DND-41 (cell line): ENCODE results near the gene CTNNA3.

Experiments used
- ATAC-seq: fragments of 200-7000 bp; cut with Tn5 transposase; 3 replicates; pipeline ENCODE4 v1.9.1; 2021; ENCODE audit warnings: low read depth; ENCODE audit not compliant: insufficient read depth
- DNase-seq: peaks from one replicate; pipeline ENCODE4 v3.0.0-alpha.2; 2020
- H2AFZ ChIP-seq: 2 replicates; pipeline ENCODE4 v1.6.0; 2012; ENCODE audit warnings: low read depth, low read length
- H3K27ac ChIP-seq: 2 replicates; pipeline ENCODE4 v1.5.1; 2012; ENCODE audit warnings: low read length, inconsistent platforms
- H3K27me3 ChIP-seq: fragments of 200-600 bp; sonication (generic); 2 replicates; pipeline ENCODE4 v1.6.0; 2012; ENCODE audit warnings: low read length, mild to moderate bottlenecking, inconsistent platforms; ENCODE audit not compliant: insufficient read depth, poor library complexity
- H3K36me3 ChIP-seq: 2 replicates; pipeline ENCODE4 v1.5.1; 2012; ENCODE audit warnings: low read length, inconsistent platforms; ENCODE audit not compliant: insufficient read depth
- H3K4me1 ChIP-seq: 2 replicates; pipeline ENCODE4 v1.5.1; 2012; ENCODE audit warnings: mild to moderate bottlenecking, low read length; ENCODE audit not compliant: insufficient read depth
- H3K4me2 ChIP-seq: 2 replicates; pipeline ENCODE4 v1.6.0; 2012; ENCODE audit warnings: mild to moderate bottlenecking, moderate library complexity, low read length, inconsistent platforms; ENCODE audit not compliant: insufficient read depth
- H3K4me3 ChIP-seq, 2 experiments: fragments of 200-600 bp in 1 of 2; shearing (Covaris generic) in 1 of 2; 2 replicates each; pipeline ENCODE4 v1.5.1; 2012 to 2016; ENCODE audit warnings: inconsistent platforms in 2 of 2, low read length in 2 of 2, mild to moderate bottlenecking in 2 of 2, low read depth in 1 of 2, moderate library complexity in 1 of 2
- H3K79me2 ChIP-seq: 2 replicates; pipeline ENCODE4 v1.6.0; 2012; ENCODE audit warnings: low read length, inconsistent platforms; ENCODE audit not compliant: insufficient read depth
- H3K9ac ChIP-seq: 2 replicates; pipeline ENCODE4 v1.6.0; 2012; ENCODE audit warnings: low read depth, mild to moderate bottlenecking, inconsistent platforms, low read length, moderate library complexity
- H3K9me3 ChIP-seq: 2 replicates; pipeline ENCODE4 v1.5.1; 2012; ENCODE audit warnings: low read length, moderate library complexity, mild to moderate bottlenecking, inconsistent platforms; ENCODE audit not compliant: insufficient read depth, severe bottlenecking
- H4K20me1 ChIP-seq: 2 replicates; pipeline ENCODE4 v1.6.0; 2012; ENCODE audit warnings: low read length; ENCODE audit not compliant: insufficient read depth
- EZH2 ChIP-seq: IDR thresholded peaks from 3 replicates; pipeline ENCODE4 v1.6.1; 2012; ENCODE audit warnings: borderline replicate concordance, low read depth, mild to moderate bottlenecking, moderate library complexity, low read length, inconsistent platforms; ENCODE audit not compliant: severe bottlenecking
- TF ChIP-seq, protein P1 (sequence below): IDR thresholded peaks from 2 replicates; pipeline ENCODE4 v1.5.1; 2012; ENCODE audit warnings: borderline replicate concordance, low read length, moderate library complexity, mild to moderate bottlenecking; ENCODE audit not compliant: poor library complexity, severe bottlenecking; ENCODE audit errors: extremely low read depth

CTNNA3 gene

DNA sequence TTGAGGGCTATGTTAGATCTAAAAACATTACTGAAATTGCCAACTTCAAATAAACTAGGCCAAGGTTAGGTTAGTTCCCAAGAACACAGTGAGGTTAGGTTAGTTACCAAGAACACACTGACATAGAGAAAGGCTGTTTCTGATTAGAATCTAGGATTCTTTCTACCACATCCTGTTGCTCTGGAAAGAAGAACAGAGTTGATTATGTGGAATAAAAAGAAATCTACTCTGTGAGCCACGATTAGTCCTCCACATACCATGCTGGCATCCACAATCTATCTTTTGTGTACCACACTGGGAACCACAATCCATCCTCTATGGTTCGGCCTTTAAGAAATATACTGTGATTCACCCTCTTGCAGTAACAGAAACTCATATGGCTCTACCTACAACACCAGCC lies 678.8 kb downstream of the CTNNA3 start:
- Histone ChIP-seq H3K36me3 (no peaks in the 10 kb centered on the region), H2AFZ (no peak overlapping the region), H3K4me2 (no peak overlapping the region), H4K20me1 (no peaks in the 10 kb centered on the region), H3K4me3 (no peak overlapping the region), H3K9ac (no peak overlapping the region), H3K27ac (no peak overlapping the region), H3K9me3 (no peaks in the 10 kb centered on the region), H3K4me1 (no peaks in the 10 kb centered on the region), H3K79me2 (no peaks in the 10 kb centered on the region), H3K27me3 (no peaks in the 10 kb centered on the region)
- TF ChIP-seq, protein P1, sequence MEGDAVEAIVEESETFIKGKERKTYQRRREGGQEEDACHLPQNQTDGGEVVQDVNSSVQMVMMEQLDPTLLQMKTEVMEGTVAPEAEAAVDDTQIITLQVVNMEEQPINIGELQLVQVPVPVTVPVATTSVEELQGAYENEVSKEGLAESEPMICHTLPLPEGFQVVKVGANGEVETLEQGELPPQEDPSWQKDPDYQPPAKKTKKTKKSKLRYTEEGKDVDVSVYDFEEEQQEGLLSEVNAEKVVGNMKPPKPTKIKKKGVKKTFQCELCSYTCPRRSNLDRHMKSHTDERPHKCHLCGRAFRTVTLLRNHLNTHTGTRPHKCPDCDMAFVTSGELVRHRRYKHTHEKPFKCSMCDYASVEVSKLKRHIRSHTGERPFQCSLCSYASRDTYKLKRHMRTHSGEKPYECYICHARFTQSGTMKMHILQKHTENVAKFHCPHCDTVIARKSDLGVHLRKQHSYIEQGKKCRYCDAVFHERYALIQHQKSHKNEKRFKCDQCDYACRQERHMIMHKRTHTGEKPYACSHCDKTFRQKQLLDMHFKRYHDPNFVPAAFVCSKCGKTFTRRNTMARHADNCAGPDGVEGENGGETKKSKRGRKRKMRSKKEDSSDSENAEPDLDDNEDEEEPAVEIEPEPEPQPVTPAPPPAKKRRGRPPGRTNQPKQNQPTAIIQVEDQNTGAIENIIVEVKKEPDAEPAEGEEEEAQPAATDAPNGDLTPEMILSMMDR: no peak
- TF ChIP-seq EZH2: no peak
- DNase-seq (no peak), ATAC-seq (peak; percentile 62; the same call in 2 of the 3 replicates)

DNA sequence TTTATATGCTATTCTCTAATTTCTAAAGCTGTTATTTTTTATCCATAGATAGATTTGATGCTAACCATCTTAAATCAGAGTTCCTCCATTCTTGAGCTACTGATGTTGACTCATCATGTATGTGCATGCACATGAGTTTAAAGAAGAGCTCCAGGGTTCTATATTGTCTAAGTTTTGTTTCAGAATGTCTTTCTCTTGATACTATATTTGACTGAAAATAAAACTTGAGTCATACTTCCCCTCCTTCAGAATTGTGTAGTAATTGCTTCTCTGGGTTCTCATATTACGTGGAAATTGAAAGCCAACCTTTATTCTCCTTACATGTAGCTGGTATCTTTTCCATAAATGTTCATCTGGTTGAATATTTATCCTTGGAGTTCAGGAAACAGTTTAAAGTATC lies 680.8 kb downstream of the CTNNA3 start:
- no peak for DNase-seq
- H3K79me2 ChIP-seq: no peaks in the 10 kb centered on the region
- no peak for TF ChIP-seq EZH2
- no peak overlapping the region for H3K4me3 ChIP-seq
- no peaks in the 10 kb centered on the region for H4K20me1 ChIP-seq
- H3K36me3 ChIP-seq: no peaks in the 10 kb centered on the region
- H3K4me1 ChIP-seq: no peaks in the 10 kb centered on the region
- no peak overlapping the region for H2AFZ ChIP-seq
- H3K4me2 ChIP-seq: no peak overlapping the region
- no peak overlapping the region for H3K27ac ChIP-seq
- no peaks in the 10 kb centered on the region for H3K9me3 ChIP-seq
- no peaks in the 10 kb centered on the region for H3K27me3 ChIP-seq
- H3K9ac ChIP-seq: no peak overlapping the region
- ATAC-seq: no peak

DNA sequence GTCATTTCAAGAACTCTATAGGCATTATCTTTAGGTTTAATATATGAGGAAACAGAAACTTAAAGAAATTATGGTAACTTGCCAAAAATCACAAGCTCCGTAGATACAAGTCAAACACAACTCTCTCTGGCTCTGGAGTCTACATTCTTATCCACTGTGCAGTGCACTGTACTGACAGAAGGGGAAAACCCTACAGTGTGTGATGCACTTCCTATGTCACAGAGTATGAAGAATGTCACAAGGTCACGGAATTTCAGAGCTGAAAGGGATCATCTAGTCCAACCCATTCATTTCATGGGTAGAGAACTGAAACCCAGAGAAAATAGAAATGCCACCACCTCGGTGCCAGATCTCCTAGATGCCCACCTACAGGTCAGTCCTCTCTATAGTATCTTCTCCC lies 684.0 kb downstream of the CTNNA3 start:
- Histone ChIP-seq H3K27me3 (no peaks in the 10 kb centered on the region), H3K9ac (no peak overlapping the region), H3K27ac (no peak overlapping the region), H3K4me1 (no peaks in the 10 kb centered on the region), H3K4me3 (no peak overlapping the region), H3K79me2 (no peaks in the 10 kb centered on the region), H3K36me3 (no peaks in the 10 kb centered on the region), H3K9me3 (no peaks in the 10 kb centered on the region), H4K20me1 (no peaks in the 10 kb centered on the region), H3K4me2 (no peak overlapping the region), H2AFZ (no peak overlapping the region)
- TF ChIP-seq, protein P1: no peak
- TF ChIP-seq EZH2: no peak
- no peak for DNase-seq
- ATAC-seq: no peak

DNA sequence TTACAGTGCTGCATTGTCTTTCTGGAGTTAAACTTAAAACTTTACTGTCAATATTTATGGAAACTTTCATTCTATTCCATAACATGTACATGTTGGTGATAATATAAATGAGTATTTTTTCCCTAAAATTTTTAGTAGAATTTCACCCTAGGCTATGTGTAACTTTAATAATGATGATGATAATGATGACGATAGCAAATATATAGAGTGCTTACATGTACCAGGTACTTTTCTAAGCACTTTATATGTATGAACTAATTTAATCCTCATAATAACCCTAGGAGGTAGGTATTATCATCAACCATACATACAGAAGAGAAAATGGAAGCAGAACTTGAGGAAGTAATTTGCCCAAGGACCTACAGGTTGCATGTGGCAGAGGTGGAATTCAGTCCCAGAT lies 684.5 kb downstream of the CTNNA3 start:
- no peak overlapping the region for H3K9ac ChIP-seq
- no peak overlapping the region for H2AFZ ChIP-seq
- no peaks in the 10 kb centered on the region for H3K36me3 ChIP-seq
- no peaks in the 10 kb centered on the region for H4K20me1 ChIP-seq
- no peak overlapping the region for H3K27ac ChIP-seq
- H3K4me1 ChIP-seq: no peaks in the 10 kb centered on the region
- H3K4me3 ChIP-seq: no peak overlapping the region
- no peak for TF ChIP-seq EZH2
- TF ChIP-seq, protein P1: no peak
- DNase-seq (no peak), ATAC-seq (no peak)
- H3K27me3 ChIP-seq: no peaks in the 10 kb centered on the region
- no peaks in the 10 kb centered on the region for H3K79me2 ChIP-seq
- no peak overlapping the region for H3K4me2 ChIP-seq
- no peaks in the 10 kb centered on the region for H3K9me3 ChIP-seq
